ENCODE measurements around the gene ROBO1. TPM values are rescaled to one million over a fixed set of nuclear protein-coding genes. Genes with fewer than 3 reads are reported as not detected.

The ROBO1 gene
- total and polyA plus RNA-seq, 2 donors (not counting 3 experiments of a cell fraction or from before 2014, with no cell fraction given), result 5.9 to 14.2 TPM

DNA sequence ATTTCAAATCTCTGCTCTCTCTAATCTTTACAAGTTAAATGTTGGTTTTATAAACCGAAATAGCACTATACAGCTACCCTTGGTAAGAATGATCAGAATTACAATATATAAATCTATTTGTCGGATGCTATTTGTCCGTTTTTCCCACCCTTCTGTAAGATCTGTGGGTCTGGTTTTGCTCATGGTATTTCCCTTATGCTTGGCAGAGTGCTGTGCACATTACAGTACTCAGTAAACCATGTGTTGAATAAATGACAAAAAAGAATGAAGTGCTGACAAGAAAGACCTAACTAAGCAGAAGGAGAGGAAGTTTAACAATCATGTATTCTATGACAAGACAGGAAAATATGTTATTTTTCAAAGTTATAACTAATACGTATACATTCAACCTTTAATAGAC lies 827.2 kb downstream of the ROBO1 start:
- no TSS peak for BruUV-seq (replicated peaks)
- Histone ChIP-seq H3K4me1 (ENCODE audit: control insufficient read depth, extremely low read depth, insufficient read depth, low read length) (no peaks in the 10 kb centered on the region), H3K27me3 (ENCODE audit: control insufficient read depth in 2 of 2, insufficient read depth in 2 of 2, low read length in 2 of 2) (no peaks in the 10 kb centered on the region), H3K4me2 (ENCODE audit: insufficient read depth, low read length) (no peak overlapping the region), H3K9me1 (replicated peaks; ENCODE audit: control insufficient read depth, extremely low read depth, insufficient read depth, low read length) (no peaks in the 10 kb centered on the region), H3K27ac (ENCODE audit: insufficient read depth, low read depth, low read length) (no peak overlapping the region), H3K79me2 (ENCODE audit: control insufficient read depth, insufficient read depth, low read length) (no peaks in the 10 kb centered on the region), H3K9ac (replicated peaks; ENCODE audit: extremely low read depth, insufficient read depth, low read length) (no peak overlapping the region), H4K20me1 (replicated peaks; ENCODE audit: control insufficient read depth, extremely low read depth, insufficient read depth, low read length) (no peaks in the 10 kb centered on the region), H3K36me3 (ENCODE audit: control insufficient read depth in 2 of 2, extremely low read depth in 1 of 2, insufficient read depth in 2 of 2, low read length in 2 of 2) (no peaks in the 10 kb centered on the region), H2AFZ (ENCODE audit: low read depth, low read length) (no peak overlapping the region), H3K9me3 (replicated peaks; ENCODE audit: control insufficient read depth, insufficient read depth, low read length) (no peaks in the 10 kb centered on the region), H3K4me3 (replicated peaks in 1 of 3; ENCODE audit: insufficient read depth in 1 of 3, low read depth in 1 of 3, low read length in 3 of 3) (no peak overlapping the region)
- DNase-seq (ENCODE audit: low read depth, low spot score), result no peak
- FAIRE-seq, result no peak
- intact Hi-C loops (cut with micrococcal nuclease) (no loop called here), dilution Hi-C loops (cut with MboI; ENCODE audit: extremely low pct_ligation_motif_present, low sequenced_read_pairs) (no loop called here)
- POLR2A ChIA-PET, result no interaction called here
- no peak for TF ChIP-seq JUN (IDR thresholded peaks at IDR 0.05; ENCODE audit: borderline replicate concordance, insufficient read depth, insufficient read length, low read depth)
- no peak for TF ChIP-seq MYC (IDR thresholded peaks at IDR 0.05; ENCODE audit: low read depth, low read length)
- TF ChIP-seq, protein P1, sequence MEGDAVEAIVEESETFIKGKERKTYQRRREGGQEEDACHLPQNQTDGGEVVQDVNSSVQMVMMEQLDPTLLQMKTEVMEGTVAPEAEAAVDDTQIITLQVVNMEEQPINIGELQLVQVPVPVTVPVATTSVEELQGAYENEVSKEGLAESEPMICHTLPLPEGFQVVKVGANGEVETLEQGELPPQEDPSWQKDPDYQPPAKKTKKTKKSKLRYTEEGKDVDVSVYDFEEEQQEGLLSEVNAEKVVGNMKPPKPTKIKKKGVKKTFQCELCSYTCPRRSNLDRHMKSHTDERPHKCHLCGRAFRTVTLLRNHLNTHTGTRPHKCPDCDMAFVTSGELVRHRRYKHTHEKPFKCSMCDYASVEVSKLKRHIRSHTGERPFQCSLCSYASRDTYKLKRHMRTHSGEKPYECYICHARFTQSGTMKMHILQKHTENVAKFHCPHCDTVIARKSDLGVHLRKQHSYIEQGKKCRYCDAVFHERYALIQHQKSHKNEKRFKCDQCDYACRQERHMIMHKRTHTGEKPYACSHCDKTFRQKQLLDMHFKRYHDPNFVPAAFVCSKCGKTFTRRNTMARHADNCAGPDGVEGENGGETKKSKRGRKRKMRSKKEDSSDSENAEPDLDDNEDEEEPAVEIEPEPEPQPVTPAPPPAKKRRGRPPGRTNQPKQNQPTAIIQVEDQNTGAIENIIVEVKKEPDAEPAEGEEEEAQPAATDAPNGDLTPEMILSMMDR (IDR thresholded peaks at IDR 0.05; ENCODE audit: extremely low read depth in 1 of 2, insufficient read depth in 1 of 2, low read depth in 1 of 2, low read length in 2 of 2), result no peak
- TF ChIP-seq, protein P2, sequence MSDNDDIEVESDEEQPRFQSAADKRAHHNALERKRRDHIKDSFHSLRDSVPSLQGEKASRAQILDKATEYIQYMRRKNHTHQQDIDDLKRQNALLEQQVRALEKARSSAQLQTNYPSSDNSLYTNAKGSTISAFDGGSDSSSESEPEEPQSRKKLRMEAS (IDR thresholded peaks at IDR 0.05; ENCODE audit: insufficient read depth, insufficient read length), result no peak
- TF ChIP-seq POLR2AphosphoS5 (IDR thresholded peaks at IDR 0.05; ENCODE audit: insufficient read depth, low read depth, low read length), result no peak
- no peak for TF ChIP-seq EZH2 (IDR thresholded peaks at IDR 0.05; ENCODE audit: borderline replicate concordance, low read depth, low read length, severe bottlenecking)
- no peak for TF ChIP-seq POLR2A (IDR thresholded peaks at IDR 0.05; ENCODE audit: low read depth, low read length)
- no peak for TF ChIP-seq FOS (IDR thresholded peaks at IDR 0.05; ENCODE audit: borderline replicate concordance, insufficient read depth, low read length)
- no peak for TF ChIP-seq GATA2 (IDR thresholded peaks at IDR 0.05; ENCODE audit: insufficient read depth, insufficient read length, low read depth, low read length)
- CTCF ChIA-PET, result no interaction called here

Data from endothelial cell of umbilical vein (primary cell).